GM19455 (cell line): ENCODE data around the gene TDRD9.

ENCODE experiments used
- ATAC-seq: cut with Tn5 transposase; IDR thresholded peaks from one replicate; pipeline ENCODE4 v1.9.1; 2021; ENCODE audit not compliant: unreplicated experiment

The TDRD9 gene

GRCh38 chr14:104087981-104088850 lies 160.0 kb downstream of the TDRD9 start:
- no peak for ATAC-seq

GRCh38 chr14:104090071-104090748 lies 162.0 kb downstream of the TDRD9 start:
- ATAC-seq = no peak

GRCh38 chr14:104091061-104091926 lies 163.0 kb downstream of the TDRD9 start:
- ATAC-seq = no peak

- ATAC-seq = no peak
These were observed 163.9 kb downstream of the TDRD9 start for GRCh38 chr14:104091927-104092771.

GRCh38 chr14:104092931-104093365 lies 164.7 kb downstream of the TDRD9 start:
- ATAC-seq = no peak

- ATAC-seq = no peak
These were observed 165.3 kb downstream of the TDRD9 start for GRCh38 chr14:104093366-104094055.

GRCh38 chr14:104094056-104094708 lies 165.9 kb downstream of the TDRD9 start:
- ATAC-seq = no peak

GRCh38 chr14:104094709-104095425 lies 166.6 kb downstream of the TDRD9 start:
- ATAC-seq = no peak

- ATAC-seq = no peak
These were observed 167.4 kb downstream of the TDRD9 start for GRCh38 chr14:104095426-104096310.

- no peak for ATAC-seq
These were observed 168.1 kb downstream of the TDRD9 start for GRCh38 chr14:104096318-104096717.

- no peak for ATAC-seq
These were observed 168.8 kb downstream of the TDRD9 start for GRCh38 chr14:104096751-104097700.

- ATAC-seq = no peak
These were observed 170.2 kb downstream of the TDRD9 start for GRCh38 chr14:104098272-104099095.

- ATAC-seq = no peak
These were observed 171.1 kb downstream of the TDRD9 start for GRCh38 chr14:104099096-104100041.
